Upper lobe of left lung (tissue), 6 donors: Measurements from ENCODE around the gene CSNK1G1. TPM values are rescaled to one million over a fixed set of nuclear protein-coding genes. Genes with fewer than 3 reads are reported as not detected.
"Not testable (repeated sequence)": the region's sequence is repeated elsewhere in the genome, so short reads cannot be mapped to it uniquely, and the experiment has no call there.

Experiments
- ATAC-seq, 2 donors: fragments of 200-7000 bp; cut with Tn5 transposase; one replicate each; pipeline ENCODE4 v1.9.1; 2022; ENCODE audit warnings: mild to moderate bottlenecking in 2 of 2, moderate library complexity in 2 of 2; ENCODE audit not compliant: low FRiP score in 2 of 2
- DNase-seq, 2 donors: peaks; one replicate each; pipeline ENCODE4 v3.0.0-alpha.2; 2019 to 2020
- H3K27ac ChIP-seq, 4 donors: fragments of 200-600 bp; sonication (generic); one replicate each; pipeline ENCODE4 v1.5.1; 2016 to 2019
- H3K27me3 ChIP-seq, 4 donors: fragments of 200-600 bp; sonication (generic); one replicate each; pipeline ENCODE4 v1.5.1; 2017 to 2019
- H3K36me3 ChIP-seq, 4 donors: fragments of 200-600 bp; sonication (generic); one replicate each; pipeline ENCODE4 v1.5.1; 2016 to 2019
- H3K4me1 ChIP-seq, 4 donors: fragments of 200-600 bp; sonication (generic); one replicate each; pipeline ENCODE4 v1.5.1; 2018 to 2019
- H3K4me3 ChIP-seq, 4 donors: fragments of 200-600 bp; sonication (generic); one replicate each; pipeline ENCODE4 v1.5.1; 2017 to 2019; ENCODE audit warnings: mild to moderate bottlenecking in 2 of 4, moderate library complexity in 1 of 4
- H3K9me3 ChIP-seq, 4 donors: fragments of 200-600 bp; sonication (generic); one replicate each; pipeline ENCODE4 v1.5.1; 2018 to 2019
- CTCF ChIP-seq, 6 experiments: fragments of 450-650 bp in 4 of 6; fragments of 200-600 bp in 2 of 6; sonication (generic) in 2 of 6; IDR thresholded peaks; one replicate each; pipeline ENCODE4 v1.5.1; 2016 to 2019; ENCODE audit warnings: antibody characterized with exemption in 6 of 6
- EP300 ChIP-seq, 4 donors: sonication (generic); formaldehyde crosslinking; IDR thresholded peaks; one replicate each; pipeline ENCODE4 v1.5.1; 2017; ENCODE audit warnings: antibody characterized with exemption in 4 of 4, control low read depth in 2 of 4
- POLR2A ChIP-seq, 4 donors: fragments of 450-650 bp; IDR thresholded peaks; one replicate each; pipeline ENCODE4 v1.5.1; 2016 to 2017; ENCODE audit warnings: antibody characterized with exemption in 4 of 4, mild to moderate bottlenecking in 2 of 4
- POLR2AphosphoS5 ChIP-seq, 2 donors: sonication (generic); formaldehyde crosslinking; IDR thresholded peaks; one replicate each; pipeline ENCODE4 v1.5.1; 2017; ENCODE audit warnings: antibody characterized with exemption in 2 of 2
- WGBS, 2 donors: methylation state at CpG; one replicate each; pipeline ENCODE4 v1.1.5; 2017 to 2018; 5-methylcytosine and 5-hydroxymethylcytosine counted together
- total RNA-seq, 6 donors: library from RNA; depleted of rRNA in 4 of 6; stranded (reverse); fragments of >200 nt in 4 of 6; gene quantifications; one replicate each; pipeline versions ENCODE4 v1.1.0 to v1.2.1, GENCODE V29; 2016 to 2021
- donor health status: DM: no; HTN: no; CAD: no; lungs with moderate emphysema.
- donor health status: DM: no; HTN: yes; CAD: no; lungs with severe emphysema.

Gene CSNK1G1
- total RNA-seq, 6 donors from 2014 or later: 14.8 to 49.6 (median 19.6) TPM

- DNase-seq: no peak
- H3K27me3 ChIP-seq: no peaks in the 10 kb centered on the region
- 80 to 86% methylated on average over 3 of the region's 3 CpGs for WGBS, 2 donors
- H3K4me1 ChIP-seq: peaks cover 0 to 9% (median 0%) of the 10 kb centered on the region in 4 donors
- TF ChIP-seq EP300 (IDR thresholded peaks at IDR 0.05) (no peak), POLR2AphosphoS5 (IDR thresholded peaks at IDR 0.05) (no peak), CTCF (IDR thresholded peaks at IDR 0.05) (no peak), POLR2A (IDR thresholded peaks at IDR 0.05) (no peak)
- no peak overlapping the region for H3K4me3 ChIP-seq
- H3K36me3 ChIP-seq: no peaks in the 10 kb centered on the region
- no peak for ATAC-seq
- H3K9me3 ChIP-seq: peaks cover 0 to 6% (median 2%) of the 10 kb centered on the region in 4 donors
- no peak overlapping the region for H3K27ac ChIP-seq
Observed at GRCh38 chr15:64222573-64223366, 133.2 kb downstream of the CSNK1G1 start.

- 94% methylated on average over 1 of the region's 1 CpG for WGBS, 2 donors
- not testable (repeated sequence) for DNase-seq, H3K27me3 ChIP-seq
Observed at GRCh38 chr15:64221911-64222310, 134.1 kb downstream of the CSNK1G1 start.

GRCh38 chr15:64217429-64217750 lies 138.6 kb downstream of the CSNK1G1 start:
- WGBS, 2 donors: 88 to 90% methylated on average over 5 of the region's 5 CpGs
- not testable (repeated sequence) for H3K27ac ChIP-seq, DNase-seq, H3K4me3 ChIP-seq, H3K4me1 ChIP-seq, H3K9me3 ChIP-seq, ATAC-seq, H3K27me3 ChIP-seq
- H3K36me3 ChIP-seq: peaks cover 0 to 29% (median 4%) of the 10 kb centered on the region in 4 donors

More at GRCh38 chr15:64221911-64222310, 134.1 kb downstream of the CSNK1G1 start:
- H3K36me3 ChIP-seq, H3K4me3 ChIP-seq, H3K9me3 ChIP-seq, H3K27ac ChIP-seq, ATAC-seq: not testable (repeated sequence)
- H3K4me1 ChIP-seq: peaks cover 0 to 13% (median 1%) of the 10 kb centered on the region in 4 donors

- no peak overlapping the region for H3K4me3 ChIP-seq
- 64 to 67% methylated on average over 2 of the region's 2 CpGs for WGBS, 2 donors
- peaks cover 0 to 7% (median 3%) of the 10 kb centered on the region in 4 donors for H3K4me1 ChIP-seq
- DNase-seq (no peak), ATAC-seq (no peak)
- no peaks in the 10 kb centered on the region for H3K9me3 ChIP-seq
- no peak for TF ChIP-seq EP300 (IDR thresholded peaks at IDR 0.05)
- TF ChIP-seq CTCF (IDR thresholded peaks at IDR 0.05): no peak
- TF ChIP-seq POLR2A (IDR thresholded peaks at IDR 0.05): no peak
- no peak for TF ChIP-seq POLR2AphosphoS5 (IDR thresholded peaks at IDR 0.05)
- H3K27me3 ChIP-seq: no peaks in the 10 kb centered on the region
- no peak overlapping the region for H3K27ac ChIP-seq
- H3K36me3 ChIP-seq: peaks cover 0 to 35% (median 4%) of the 10 kb centered on the region in 4 donors
Observed at GRCh38 chr15:64216730-64217428, 139.1 kb downstream of the CSNK1G1 start.

GRCh38 chr15:64216196-64216595 lies 139.8 kb downstream of the CSNK1G1 start:
- Histone ChIP-seq H3K4me1 (peaks cover 0 to 7% (median 3%) of the 10 kb centered on the region in 4 donors), H3K9me3 (no peaks in the 10 kb centered on the region), H3K27me3 (no peaks in the 10 kb centered on the region), H3K4me3 (no peak overlapping the region), H3K36me3 (peaks cover 0 to 36% (median 4%) of the 10 kb centered on the region in 4 donors), H3K27ac (no peak overlapping the region)
- TF ChIP-seq CTCF (IDR thresholded peaks at IDR 0.05) (no peak), POLR2AphosphoS5 (IDR thresholded peaks at IDR 0.05) (no peak)
- DNase-seq: no peak
- no peak for ATAC-seq
- WGBS, 2 donors: 79 to 82% methylated on average over 3 of the region's 3 CpGs
